NCI-H446 (cell line): Measurements from ENCODE around the gene GALNT12.

ENCODE experiments used
- DNase-seq, 2 experiments: peaks; one replicate each; lab custom pipeline; 2025; lab: John Stamatoyannopoulos, UW

GALNT12 gene

DNA sequence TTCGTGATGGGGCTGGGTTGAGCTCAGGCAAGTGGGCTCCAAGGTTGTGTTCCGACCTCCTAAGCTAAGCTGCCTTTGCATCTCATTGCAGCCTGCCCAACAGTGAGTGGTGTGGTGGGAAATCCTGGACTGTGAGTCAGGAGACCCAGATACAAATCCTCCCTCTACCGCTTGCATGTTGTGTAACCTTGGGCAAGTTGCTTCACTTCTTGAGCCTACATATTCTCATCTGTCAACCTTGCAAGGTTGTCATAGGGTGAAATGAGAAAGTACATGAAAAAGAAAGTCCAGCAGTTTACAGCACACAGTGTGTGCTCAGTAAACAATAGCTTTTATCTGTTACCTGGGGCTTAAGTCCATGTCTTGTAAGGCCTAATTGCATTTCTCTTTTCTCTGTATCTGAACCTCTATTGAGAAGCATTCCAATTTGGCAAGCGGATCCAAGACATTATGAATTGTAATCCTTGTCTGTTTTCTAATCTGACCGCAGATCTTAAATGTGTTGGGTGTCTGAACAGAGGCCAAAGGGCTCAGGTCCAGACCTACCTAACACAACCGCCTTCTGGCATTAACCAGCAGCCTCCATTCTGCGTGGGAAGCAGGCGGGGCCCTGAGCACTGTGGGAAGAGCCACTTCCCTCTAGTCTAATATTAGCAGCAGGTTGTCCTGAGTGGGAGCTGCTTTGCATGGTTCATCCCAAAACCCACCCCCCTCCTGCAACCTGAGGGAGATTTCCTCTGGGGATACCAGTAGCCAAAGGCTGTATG, 1.8 kb upstream of the GALNT12 start:
- DNase-seq, result no peak

DNA sequence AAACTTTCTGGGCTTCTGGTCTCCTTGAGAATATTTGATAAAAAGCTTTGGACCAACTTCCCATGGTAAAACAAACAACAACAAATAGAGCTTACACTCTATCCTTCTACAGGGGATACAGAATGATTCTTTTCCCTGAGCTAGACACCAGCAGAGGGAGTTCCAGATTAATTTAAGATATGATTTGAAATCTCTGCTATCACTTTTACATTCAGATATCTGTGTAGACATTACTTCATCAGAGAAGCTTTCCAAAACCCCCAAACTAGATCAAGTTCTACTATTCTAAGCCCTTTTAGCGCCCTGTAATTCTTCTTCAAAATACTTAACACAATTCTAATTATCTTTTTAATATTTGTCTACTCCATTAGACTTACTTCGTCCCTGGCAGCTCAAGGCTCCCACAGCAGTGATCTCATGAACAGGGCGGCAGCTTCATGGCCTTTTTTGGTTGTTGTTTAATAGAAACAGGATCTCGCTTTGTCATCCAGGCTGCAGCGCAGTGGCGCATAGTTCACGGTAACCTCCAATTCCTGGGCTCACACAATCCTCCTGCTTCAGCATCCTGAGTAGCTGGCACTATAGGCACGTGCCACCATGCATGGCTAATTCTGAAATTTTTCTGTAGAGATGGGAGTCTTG, 955 bp upstream of the GALNT12 start:
- DNase-seq, result peak in 1 of 2 experiments; percentile 7

DNA sequence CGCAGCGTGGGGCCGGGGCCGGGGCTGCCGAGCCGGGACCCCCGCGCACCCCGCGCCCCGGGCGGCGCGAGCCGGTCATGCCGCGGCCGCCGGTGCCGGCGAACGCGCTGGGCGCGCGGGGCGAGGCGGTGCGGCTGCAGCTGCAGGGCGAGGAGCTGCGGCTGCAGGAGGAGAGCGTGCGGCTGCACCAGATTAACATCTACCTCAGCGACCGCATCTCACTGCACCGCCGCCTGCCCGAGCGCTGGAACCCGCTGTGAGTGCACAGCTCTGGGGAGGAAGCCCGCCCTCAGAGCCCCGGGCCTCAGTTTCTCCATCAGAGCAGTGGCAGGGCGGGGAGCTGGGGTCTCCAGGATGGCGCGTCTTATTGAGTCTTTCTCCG, 335 bp downstream of the GALNT12 start:
- DNase-seq, result no peak

- no peak for DNase-seq
Observed at GRCh38 chr9:98808411-98808815, 943 bp downstream of the GALNT12 start.

DNA sequence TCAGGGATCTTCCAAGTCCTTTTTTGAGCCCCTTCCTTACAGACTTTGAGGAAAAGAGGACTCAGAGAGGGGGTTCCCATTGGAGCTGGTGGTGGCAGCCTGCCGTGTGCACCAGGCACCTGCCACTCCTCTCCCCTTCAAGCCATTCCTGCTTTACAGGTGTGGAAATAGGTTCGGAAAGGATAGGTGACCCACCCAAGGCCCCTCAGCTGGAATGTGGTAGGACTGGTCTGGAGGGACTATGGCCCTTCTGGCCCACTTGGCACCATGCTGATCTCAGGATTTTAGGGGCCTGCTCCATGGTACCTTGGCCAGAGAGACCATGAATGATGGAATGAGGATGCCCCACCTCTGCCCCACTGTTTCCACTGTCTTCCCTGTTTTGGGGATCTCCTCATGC, 1.4 kb downstream of the GALNT12 start:
- no peak for DNase-seq

GRCh38 chr9:98809311-98810101, 2.0 kb downstream of the GALNT12 start:
- no peak for DNase-seq

GRCh38 chr9:98810102-98810842, 2.8 kb downstream of the GALNT12 start:
- no peak for DNase-seq

- no peak for DNase-seq
Observed at GRCh38 chr9:98811051-98811650, 3.7 kb downstream of the GALNT12 start.

DNA sequence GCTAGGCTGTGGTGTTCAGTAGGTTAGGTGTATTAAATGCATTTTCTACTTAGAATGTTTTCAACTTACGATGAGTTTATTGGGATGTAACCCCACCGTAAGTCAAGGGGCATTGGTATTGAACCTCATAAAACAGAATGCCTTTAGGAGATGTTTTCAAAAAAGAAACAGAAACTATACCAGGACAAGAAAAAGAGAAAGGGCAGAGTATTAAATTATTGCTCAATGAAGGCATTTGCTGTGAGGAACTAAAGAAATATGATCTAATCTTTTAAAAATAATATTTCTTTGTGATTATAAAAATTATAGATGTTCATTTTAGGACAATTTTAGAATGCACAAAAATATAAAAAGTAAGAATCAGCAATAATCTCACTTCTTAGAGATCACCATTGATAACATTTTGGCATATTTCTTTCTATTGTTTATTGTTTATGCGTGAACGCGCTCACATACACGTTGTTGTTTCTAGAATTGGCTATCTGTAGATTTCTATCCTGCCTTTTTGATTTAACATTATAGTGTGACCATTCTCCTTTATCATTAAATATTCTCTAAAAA, 8.0 kb downstream of the GALNT12 start:
- no peak for DNase-seq

DNA sequence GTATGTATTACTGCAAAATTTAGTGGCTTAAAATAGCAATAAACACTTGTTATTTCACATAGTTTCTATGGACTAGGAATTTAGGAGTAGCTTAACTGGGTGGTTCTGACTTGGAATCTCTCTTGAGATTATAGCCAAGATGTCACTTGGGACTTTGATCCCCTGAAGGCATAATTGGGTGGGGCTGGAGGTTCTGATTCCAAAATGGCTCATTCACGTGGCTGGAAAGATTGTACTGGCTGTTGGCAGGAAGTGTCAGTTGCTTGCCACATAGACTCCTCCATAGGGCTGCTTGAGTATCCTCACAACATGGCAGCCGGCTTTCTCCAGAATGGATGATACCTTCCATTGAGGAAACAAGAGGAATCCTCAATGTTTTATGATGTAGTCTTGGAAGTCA, 11.3 kb downstream of the GALNT12 start:
- DNase-seq, result no peak

DNA sequence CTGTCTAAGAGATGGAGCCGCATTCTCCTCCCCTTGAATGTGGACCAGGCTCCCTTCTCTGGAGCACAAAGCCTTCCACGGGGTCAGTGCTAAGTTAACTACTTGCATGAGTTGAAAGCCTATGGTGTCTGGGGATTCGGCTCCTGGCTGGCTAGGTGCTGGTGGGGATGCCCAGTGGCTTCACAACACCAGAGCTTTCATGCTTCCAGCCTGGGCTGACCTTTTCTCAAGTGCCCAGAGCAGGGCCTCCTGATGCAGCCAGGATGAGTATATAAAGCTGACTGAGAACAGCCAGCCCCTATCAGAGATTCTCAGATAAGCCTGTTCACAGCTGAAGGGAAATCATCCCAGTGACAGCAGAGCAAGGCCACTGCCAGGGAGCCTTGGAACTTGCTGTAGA, 11.8 kb downstream of the GALNT12 start:
- no peak for DNase-seq

GRCh38 chr9:98821831-98822230, 14.4 kb downstream of the GALNT12 start:
- DNase-seq, result peak in 1 of 2 experiments; percentile 2

DNA sequence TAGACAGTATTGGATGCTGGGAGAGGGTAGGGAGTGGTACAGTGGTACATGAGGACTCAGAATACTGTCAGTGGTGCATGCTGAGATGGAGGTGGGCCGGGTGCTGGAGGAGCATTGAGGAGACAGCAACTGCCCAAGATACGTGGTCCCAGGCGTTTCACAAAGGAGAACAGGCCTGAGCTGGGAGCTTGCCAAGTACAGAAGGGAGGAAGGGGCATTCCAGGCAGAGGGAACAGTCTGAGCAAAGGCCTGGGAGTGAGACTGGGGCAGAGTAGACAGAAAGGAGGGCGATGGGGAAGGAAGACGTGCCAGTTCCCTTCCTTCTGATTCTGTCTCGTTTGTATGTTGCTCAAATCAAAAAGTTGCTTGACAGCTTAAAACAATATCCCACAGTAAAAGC, 15.2 kb downstream of the GALNT12 start:
- no peak for DNase-seq

- peak in 1 of 2 experiments; percentile 48 for DNase-seq
Observed at GRCh38 chr9:98823666-98824334, 16.3 kb downstream of the GALNT12 start.

GRCh38 chr9:98825414-98825813, 17.9 kb downstream of the GALNT12 start:
- DNase-seq, result no peak

GRCh38 chr9:98826716-98827115, 19.2 kb downstream of the GALNT12 start:
- DNase-seq, result no peak

DNA sequence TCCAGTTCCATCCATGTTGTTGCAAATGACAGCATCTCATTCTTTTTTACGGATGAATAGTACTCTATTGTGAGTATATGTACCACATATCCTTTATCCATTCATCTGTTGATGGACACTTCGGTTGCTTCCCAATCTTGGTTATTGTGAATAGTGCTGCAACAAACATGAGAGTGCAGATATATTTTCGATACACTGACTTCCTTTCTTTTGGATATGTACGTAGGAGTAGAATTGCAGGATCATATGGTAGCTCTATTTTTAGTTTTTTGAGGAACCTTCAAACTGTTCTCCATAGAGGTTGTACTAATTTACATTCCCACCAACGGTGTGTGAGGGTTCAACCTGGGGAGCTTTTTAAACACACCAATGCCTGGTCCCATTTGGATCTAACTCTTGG, 22.3 kb downstream of the GALNT12 start:
- no peak for DNase-seq

- DNase-seq, result no peak
Observed at GRCh38 chr9:98830554-98830953, 23.1 kb downstream of the GALNT12 start.

- DNase-seq, result no peak
Observed at GRCh38 chr9:98831696-98832095, 24.2 kb downstream of the GALNT12 start.

DNA sequence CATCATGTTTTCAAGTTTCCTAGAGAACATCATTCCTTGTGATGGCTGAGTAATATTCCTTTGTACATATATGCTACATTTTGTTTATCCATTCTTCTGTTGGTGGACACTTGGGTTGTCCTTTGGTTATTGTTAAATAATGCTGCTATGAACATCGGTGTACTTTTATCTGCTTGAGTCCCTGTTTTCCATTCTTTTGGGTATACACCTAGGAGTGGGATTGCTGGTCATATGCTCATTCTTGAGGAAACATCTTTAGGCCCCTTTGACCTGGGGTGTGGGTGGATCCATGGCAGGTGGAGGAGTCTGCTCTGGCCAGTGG, 25.3 kb downstream of the GALNT12 start:
- no peak for DNase-seq
